GM23338 (cell line): ENCODE results near the gene RARRES2. TPM values are rescaled to one million over a fixed set of nuclear protein-coding genes. Genes with fewer than 3 reads are reported as not detected.
A peak's percentile ranks its signal among the peaks of the same experiment; 100 is the strongest.

ENCODE experiments used
- ATAC-seq: fragments of 200-7000 bp; cut with Tn5 transposase; 3 replicates; pipeline ENCODE4 v1.9.1; 2020
- DNase-seq: peaks from one replicate; pipeline ENCODE4 v3.0.0-alpha.2; 2015; ENCODE audit warnings: low spot score
- H2AFZ ChIP-seq: fragments of 200-600 bp; sonication (generic); 2 replicates; pipeline ENCODE4 v1.8.0; 2016; ENCODE audit warnings: antibody characterized with exemption, mild to moderate bottlenecking, moderate library complexity
- H3F3A ChIP-seq: fragments of 200-600 bp; sonication (generic); replicated peaks from 2 replicates; pipeline ENCODE4 v1.8.0; 2017; ENCODE audit warnings: antibody characterized with exemption, mixed run types, low read depth
- H3K27ac ChIP-seq: fragments of 200-600 bp; sonication (generic); 2 replicates; pipeline ENCODE4 v1.6.1; 2016; ENCODE audit warnings: low read depth
- H3K27me3 ChIP-seq: fragments of 200-600 bp; sonication (generic); 2 replicates; pipeline ENCODE4 v1.8.0; 2016; ENCODE audit warnings: mild to moderate bottlenecking, mixed run types, moderate library complexity; ENCODE audit not compliant: insufficient read depth
- H3K36me3 ChIP-seq: fragments of 200-600 bp; sonication (generic); 2 replicates; pipeline ENCODE4 v1.8.0; 2016; ENCODE audit warnings: mild to moderate bottlenecking; ENCODE audit not compliant: insufficient read depth
- H3K4me1 ChIP-seq: fragments of 200-600 bp; sonication (generic); 2 replicates; pipeline ENCODE4 v1.8.0; 2016; ENCODE audit warnings: mild to moderate bottlenecking, moderate library complexity; ENCODE audit not compliant: insufficient read depth
- H3K4me2 ChIP-seq: fragments of 200-600 bp; sonication (generic); 2 replicates; pipeline ENCODE4 v1.7.1; 2017; ENCODE audit warnings: mixed run types
- H3K4me3 ChIP-seq: fragments of 200-600 bp; sonication (generic); 2 replicates; pipeline ENCODE4 v1.6.1; 2016; ENCODE audit warnings: mixed run types
- H3K79me2 ChIP-seq: fragments of 200-600 bp; sonication (generic); replicated peaks from 2 replicates; pipeline ENCODE4 v1.8.0; 2017; ENCODE audit warnings: mild to moderate bottlenecking; ENCODE audit not compliant: insufficient read depth
- H3K9me2 ChIP-seq: fragments of 200-600 bp; sonication (generic); 2 replicates; pipeline ENCODE4 v1.8.0; 2017; ENCODE audit not compliant: insufficient read depth
- H4K20me1 ChIP-seq: fragments of 200-600 bp; sonication (generic); replicated peaks from 2 replicates; pipeline ENCODE4 v1.8.0; 2017; ENCODE audit warnings: mild to moderate bottlenecking; ENCODE audit not compliant: insufficient read depth
- H3K27ac Mint-ChIP-seq: 2 replicates; pipeline ENCODE4 v1.8.0; 2020; ENCODE audit warnings: inconsistent platforms, mild to moderate bottlenecking, moderate library complexity, mixed read lengths
- H3K27me3 Mint-ChIP-seq: 3 replicates; pipeline ENCODE4 v1.8.0; 2022; ENCODE audit warnings: low read depth, mild to moderate bottlenecking, moderate library complexity, mixed read lengths, inconsistent platforms; ENCODE audit not compliant: insufficient read depth, poor library complexity
- H3K36me3 Mint-ChIP-seq: 3 replicates; pipeline ENCODE4 v1.8.0; 2021; ENCODE audit warnings: low read depth, mild to moderate bottlenecking, inconsistent platforms, moderate library complexity, mixed read lengths
- H3K4me1 Mint-ChIP-seq: 3 replicates; pipeline ENCODE4 v1.8.0; 2020; ENCODE audit warnings: mild to moderate bottlenecking, inconsistent platforms, mixed read lengths
- H3K4me3 Mint-ChIP-seq: 3 replicates; pipeline ENCODE4 v1.8.0; 2021; ENCODE audit warnings: moderate library complexity, mild to moderate bottlenecking, inconsistent platforms, mixed read lengths
- H3K9me3 Mint-ChIP-seq: 3 replicates; pipeline ENCODE4 v1.8.0; 2020; ENCODE audit warnings: moderate library complexity, mild to moderate bottlenecking, inconsistent platforms, mixed read lengths
- CREB1 ChIP-seq: fragments of 250-450 bp; sonication (Bioruptor Pico); IDR thresholded peaks from 2 replicates; pipeline ENCODE4 v1.5.0; 2020; ENCODE audit warnings: low read depth, mild to moderate bottlenecking, moderate library complexity
- ETS1 ChIP-seq: IDR thresholded peaks from 2 replicates; pipeline ENCODE4 v1.6.1; 2016; ENCODE audit warnings: antibody characterized with exemption
- EZH2 ChIP-seq: fragments of 200-600 bp; sonication (generic); IDR thresholded peaks from one replicate; pipeline ENCODE4 v1.8.0; 2017; ENCODE audit warnings: antibody characterized with exemption, mild to moderate bottlenecking, low read depth; ENCODE audit not compliant: unreplicated experiment
- EZH2phosphoT487 ChIP-seq: fragments of 200-600 bp; sonication (generic); IDR thresholded peaks from one replicate; pipeline ENCODE4 v1.8.1; 2018; ENCODE audit warnings: antibody characterized with exemption; ENCODE audit not compliant: unreplicated experiment
- JUNB ChIP-seq: IDR thresholded peaks from one replicate; pipeline ENCODE4 v1.6.1; 2016; ENCODE audit warnings: antibody characterized with exemption; ENCODE audit not compliant: unreplicated experiment
- NANOG ChIP-seq: IDR thresholded peaks from 2 replicates; pipeline ENCODE4 v1.6.1; 2016; ENCODE audit warnings: antibody characterized with exemption, borderline replicate concordance
- POLR2AphosphoS5 ChIP-seq: IDR thresholded peaks from 2 replicates; pipeline ENCODE4 v1.6.1; 2016; ENCODE audit warnings: antibody characterized with exemption, low read depth
- REST ChIP-seq: IDR thresholded peaks from one replicate; pipeline ENCODE4 v1.6.1; 2018; ENCODE audit warnings: antibody characterized with exemption; ENCODE audit not compliant: unreplicated experiment
- STAT1 ChIP-seq: IDR thresholded peaks from one replicate; pipeline ENCODE4 v1.6.1; 2016; ENCODE audit warnings: antibody characterized with exemption; ENCODE audit not compliant: unreplicated experiment
- ZNF114 ChIP-seq: fragments of 250-450 bp; sonication (Bioruptor Pico); IDR thresholded peaks from 2 replicates; pipeline ENCODE4 v1.5.0; 2020; ENCODE audit warnings: mild to moderate bottlenecking, moderate library complexity
- ZNF331 ChIP-seq: fragments of 250-450 bp; sonication (Bioruptor Pico); IDR thresholded peaks from 2 replicates; pipeline ENCODE4 v1.5.0; 2020; ENCODE audit warnings: low read depth, mild to moderate bottlenecking, moderate library complexity
- polyA plus RNA-seq: library from polyadenylated mRNA; unstranded; fragments of >200 nt; fragmentation: Nextera tagmentation; extraction: Ambion mirVana; gene quantifications from 2 replicates; pipeline ENCODE4 v1.2.1, GENCODE V29; 2016
- total RNA-seq: library from RNA; depleted of rRNA; stranded (reverse); fragments of >200 nt; shearing (Covaris generic); gene quantifications from 2 replicates; pipeline ENCODE4 v1.2.3, GENCODE V29; 2014

The RARRES2 gene
- total and polyA plus RNA-seq, 2 experiments from 2014 or later, result 169 to 314 TPM

GRCh38 chr7:150377635-150378034 is 36.2 kb upstream of the RARRES2 start:
- H3K27me3 Mint-ChIP-seq, result peaks cover 25% of the 10 kb centered on the region
- Histone ChIP-seq H3K4me2 (peak overlapping the region; percentile 98), H4K20me1 (no peaks in the 10 kb centered on the region; the same call in none of the 2 replicates), H3K9me2 (no peaks in the 10 kb centered on the region), H3K4me3 (0 out of 2 replicates have a peak overlapping the region, but pooled peaks have one; percentile 98), H3K27me3 (no peaks in the 10 kb centered on the region), H3K4me1 (peaks cover 58% of the 10 kb centered on the region), H3F3A (peaks cover 44% of the 10 kb centered on the region), H3K79me2 (peaks cover 45% of the 10 kb centered on the region), H3K27ac (peak overlapping the region; percentile 97; the same call in 1 of the 2 replicates), H3K36me3 (no peaks in the 10 kb centered on the region), H2AFZ (no peak overlapping the region)
- TF ChIP-seq ETS1 (no peak), ZNF331 (CRISPR knock-in tag) (no peak), STAT1 (no peak), EZH2 (no peak), ZNF114 (no peak)
- DNase-seq (no peak), ATAC-seq (no peak)
- H3K9me3 Mint-ChIP-seq, result no peaks in the 10 kb centered on the region
- H3K4me3 Mint-ChIP-seq, result peak overlapping the region; percentile 72
- peaks cover 80% of the 10 kb centered on the region for H3K4me1 Mint-ChIP-seq
- peaks cover 32% of the 10 kb centered on the region for H3K36me3 Mint-ChIP-seq
- H3K27ac Mint-ChIP-seq, result peak overlapping the region; percentile 94; the same call in 1 of the 2 replicates

GRCh38 chr7:150377196-150377595 is 35.8 kb upstream of the RARRES2 start:
- peak overlapping the region; percentile 97; the same call in 1 of the 2 replicates for H3K27ac ChIP-seq
- Mint-ChIP-seq H3K4me1 (peaks cover 78% of the 10 kb centered on the region), H3K27ac (peak overlapping the region; percentile 94; the same call in 1 of the 2 replicates), H3K9me3 (no peaks in the 10 kb centered on the region), H3K27me3 (peaks cover 24% of the 10 kb centered on the region), H3K36me3 (peaks cover 35% of the 10 kb centered on the region), H3K4me3 (no peak overlapping the region)
- no peak for DNase-seq
- H3K4me2 ChIP-seq, result peak overlapping the region; percentile 98
- no peaks in the 10 kb centered on the region; the same call in none of the 2 replicates for H4K20me1 ChIP-seq
- no peaks in the 10 kb centered on the region for H3K9me2 ChIP-seq
- no peaks in the 10 kb centered on the region for H3K27me3 ChIP-seq
- H3K4me1 ChIP-seq, result peaks cover 54% of the 10 kb centered on the region
- no peak overlapping the region for H2AFZ ChIP-seq
- ATAC-seq, result no peak
- peaks cover 41% of the 10 kb centered on the region for H3K79me2 ChIP-seq
- no peak overlapping the region for H3K4me3 ChIP-seq
- no peaks in the 10 kb centered on the region for H3K36me3 ChIP-seq
- H3F3A ChIP-seq, result peaks cover 44% of the 10 kb centered on the region
- TF ChIP-seq POLR2AphosphoS5 (no peak), ZNF114 (no peak), EZH2phosphoT487 (no peak), EZH2 (no peak), CREB1 (CRISPR knock-in tag) (no peak), STAT1 (no peak), REST (no peak), JUNB (no peak), NANOG (no peak), ZNF331 (CRISPR knock-in tag) (no peak)
